T-helper 17 cell (primary cell): ENCODE data around the gene DUS1L. TPM values are rescaled to one million over a fixed set of nuclear protein-coding genes. Genes with fewer than 3 reads are reported as not detected.
"Not testable (repeated sequence)": the region's sequence is repeated elsewhere in the genome, so short reads cannot be mapped to it uniquely, and the experiment has no call there.

Source experiments
- ATAC-seq: fragments of 150-1000 bp; cut with Tn5 transposase; 2 replicates; pipeline ENCODE4 v1.10.0; 2021; ENCODE audit warnings: mild to moderate bottlenecking, moderate library complexity
- DNase-seq, 3 donors: peaks; one replicate each; pipeline versions ENCODE4 v3.0.0 to v3.0.0-alpha.2; 2020 to 2021
- H3K9me3 ChIP-seq: one replicate; pipeline ENCODE4 v1.7.0; 2013; ENCODE audit warnings: low read length, mild to moderate bottlenecking; ENCODE audit not compliant: control insufficient read depth, poor library complexity, severe bottlenecking
- H3K27ac Mint-ChIP-seq: one replicate; pipeline ENCODE4 v1.8.0; 2022; ENCODE audit warnings: mild to moderate bottlenecking, moderate library complexity, mixed read lengths
- H3K27me3 Mint-ChIP-seq: one replicate; pipeline ENCODE4 v1.8.0; 2022; ENCODE audit warnings: mixed read lengths
- H3K36me3 Mint-ChIP-seq: one replicate; pipeline ENCODE4 v1.8.0; 2022; ENCODE audit warnings: low read depth, mixed read lengths
- H3K4me1 Mint-ChIP-seq: one replicate; pipeline ENCODE4 v1.8.0; 2022; ENCODE audit warnings: mild to moderate bottlenecking, mixed read lengths
- H3K4me3 Mint-ChIP-seq: one replicate; pipeline ENCODE4 v1.8.0; 2022; ENCODE audit warnings: mild to moderate bottlenecking, moderate library complexity, mixed read lengths
- total RNA-seq, 4 donors: library from RNA in 2 of 4; stranded (reverse) in 2 of 4; gene quantifications; one replicate each; pipeline ENCODE4 v1.2.3 and lab custom pipeline; 2022 to 2026

Gene DUS1L
- total RNA-seq, 2 donors from 2014 or later, result 130 to 131 TPM

- DNase-seq (no peak), ATAC-seq (no peak)
- no peak overlapping the region for H3K4me3 Mint-ChIP-seq
- H3K27me3 Mint-ChIP-seq, result no peaks in the 10 kb centered on the region
- peaks cover 8% of the 10 kb centered on the region for H3K4me1 Mint-ChIP-seq
- peaks cover 3% of the 10 kb centered on the region for H3K36me3 Mint-ChIP-seq
- H3K27ac Mint-ChIP-seq, result no peak overlapping the region
- H3K9me3 ChIP-seq, result no peaks in the 10 kb centered on the region
Observed at GRCh38 chr17:82049521-82049971, 16.1 kb downstream of the DUS1L start.

GRCh38 chr17:82049106-82049505, 16.5 kb downstream of the DUS1L start:
- H3K27ac Mint-ChIP-seq, result no peak overlapping the region
- no peak for ATAC-seq
- peaks cover 8% of the 10 kb centered on the region for H3K4me1 Mint-ChIP-seq
- DNase-seq, result no peak
- H3K4me3 Mint-ChIP-seq, result no peak overlapping the region
- no peaks in the 10 kb centered on the region for H3K27me3 Mint-ChIP-seq
- peaks cover 3% of the 10 kb centered on the region for H3K36me3 Mint-ChIP-seq
- H3K9me3 ChIP-seq, result no peaks in the 10 kb centered on the region

GRCh38 chr17:82048571-82048971, 17.0 kb downstream of the DUS1L start:
- DNase-seq, result no peak
- H3K4me1 Mint-ChIP-seq, result peaks cover 8% of the 10 kb centered on the region
- H3K4me3 Mint-ChIP-seq, result no peak overlapping the region
- peaks cover 3% of the 10 kb centered on the region for H3K36me3 Mint-ChIP-seq
- no peak for ATAC-seq
- H3K9me3 ChIP-seq, result no peaks in the 10 kb centered on the region
- no peak overlapping the region for H3K27ac Mint-ChIP-seq
- no peaks in the 10 kb centered on the region for H3K27me3 Mint-ChIP-seq

- Mint-ChIP-seq H3K4me3 (no peak overlapping the region), H3K27ac (no peak overlapping the region), H3K27me3 (no peaks in the 10 kb centered on the region), H3K36me3 (peaks cover 3% of the 10 kb centered on the region), H3K4me1 (peaks cover 8% of the 10 kb centered on the region)
- H3K9me3 ChIP-seq, result no peaks in the 10 kb centered on the region
- DNase-seq (no peak), ATAC-seq (no peak)
Observed at GRCh38 chr17:82047914-82048570, 17.6 kb downstream of the DUS1L start.

GRCh38 chr17:82047379-82047778, 18.2 kb downstream of the DUS1L start:
- DNase-seq, result no peak
- ATAC-seq, result no peak
- no peak overlapping the region for H3K27ac Mint-ChIP-seq
- H3K27me3 Mint-ChIP-seq, result no peaks in the 10 kb centered on the region
- no peaks in the 10 kb centered on the region for H3K9me3 ChIP-seq
- H3K4me3 Mint-ChIP-seq, result no peak overlapping the region
- peaks cover 8% of the 10 kb centered on the region for H3K4me1 Mint-ChIP-seq
- peaks cover 3% of the 10 kb centered on the region for H3K36me3 Mint-ChIP-seq

- ATAC-seq, result no peak
- no peak for DNase-seq
- H3K9me3 ChIP-seq, result no peaks in the 10 kb centered on the region
- Mint-ChIP-seq H3K36me3 (peaks cover 3% of the 10 kb centered on the region), H3K4me3 (no peak overlapping the region), H3K4me1 (peaks cover 8% of the 10 kb centered on the region), H3K27ac (no peak overlapping the region), H3K27me3 (no peaks in the 10 kb centered on the region)
Observed at GRCh38 chr17:82046903-82047302, 18.7 kb downstream of the DUS1L start.

GRCh38 chr17:82045936-82046484, 19.6 kb downstream of the DUS1L start:
- DNase-seq (no peak), ATAC-seq (no peak)
- Mint-ChIP-seq H3K36me3 (peaks cover 3% of the 10 kb centered on the region), H3K27me3 (no peaks in the 10 kb centered on the region), H3K27ac (peak overlapping the region; percentile 47), H3K4me3 (no peak overlapping the region), H3K4me1 (peaks cover 8% of the 10 kb centered on the region)
- H3K9me3 ChIP-seq, result no peaks in the 10 kb centered on the region

GRCh38 chr17:82043507-82043906, 22.1 kb downstream of the DUS1L start:
- ATAC-seq (no peak), DNase-seq (no peak)
- Mint-ChIP-seq H3K4me1 (peaks cover 4% of the 10 kb centered on the region), H3K36me3 (peaks cover 3% of the 10 kb centered on the region), H3K27me3 (no peaks in the 10 kb centered on the region), H3K4me3 (no peak overlapping the region), H3K27ac (no peak overlapping the region)
- H3K9me3 ChIP-seq, result no peaks in the 10 kb centered on the region

GRCh38 chr17:82042649-82043048, 23.0 kb downstream of the DUS1L start:
- Mint-ChIP-seq H3K27ac (no peak overlapping the region), H3K4me1 (peaks cover 8% of the 10 kb centered on the region), H3K36me3 (peaks cover 1% of the 10 kb centered on the region), H3K4me3 (no peak overlapping the region), H3K27me3 (no peaks in the 10 kb centered on the region)
- ATAC-seq (no peak), DNase-seq (no peak)
- H3K9me3 ChIP-seq, result no peaks in the 10 kb centered on the region

GRCh38 chr17:82041144-82041814, 24.3 kb downstream of the DUS1L start:
- no peaks in the 10 kb centered on the region for H3K27me3 Mint-ChIP-seq
- H3K4me3 Mint-ChIP-seq, result no peak overlapping the region
- ATAC-seq, result no peak
- no peak overlapping the region for H3K27ac Mint-ChIP-seq
- no peak for DNase-seq
- no peaks in the 10 kb centered on the region for H3K9me3 ChIP-seq
- H3K36me3 Mint-ChIP-seq, result no peaks in the 10 kb centered on the region
- peaks cover 9% of the 10 kb centered on the region for H3K4me1 Mint-ChIP-seq

GRCh38 chr17:82039695-82040299, 25.8 kb downstream of the DUS1L start:
- DNase-seq (no peak), ATAC-seq (no peak)
- no peaks in the 10 kb centered on the region for H3K27me3 Mint-ChIP-seq
- H3K36me3 Mint-ChIP-seq, result no peaks in the 10 kb centered on the region
- H3K9me3 ChIP-seq, result no peaks in the 10 kb centered on the region
- peak overlapping the region; percentile 1 for H3K27ac Mint-ChIP-seq
- no peak overlapping the region for H3K4me3 Mint-ChIP-seq
- peaks cover 9% of the 10 kb centered on the region for H3K4me1 Mint-ChIP-seq

- not testable (repeated sequence) for H3K36me3 Mint-ChIP-seq, H3K4me3 Mint-ChIP-seq, DNase-seq, H3K9me3 ChIP-seq, H3K27me3 Mint-ChIP-seq, ATAC-seq, H3K4me1 Mint-ChIP-seq
- H3K27ac Mint-ChIP-seq, result peak overlapping the region; percentile 1
Observed at GRCh38 chr17:82038796-82039409, 26.7 kb downstream of the DUS1L start.

GRCh38 chr17:82037889-82038195, 27.8 kb downstream of the DUS1L start:
- ATAC-seq (no peak), DNase-seq (no peak)
- Mint-ChIP-seq H3K27me3 (no peaks in the 10 kb centered on the region), H3K4me3 (peak overlapping the region; percentile 94), H3K36me3 (no peaks in the 10 kb centered on the region), H3K27ac (peak overlapping the region; percentile 39), H3K4me1 (peaks cover 9% of the 10 kb centered on the region)
- no peaks in the 10 kb centered on the region for H3K9me3 ChIP-seq
